ENCODE results near the gene SOBP.

SOBP gene

DNA sequence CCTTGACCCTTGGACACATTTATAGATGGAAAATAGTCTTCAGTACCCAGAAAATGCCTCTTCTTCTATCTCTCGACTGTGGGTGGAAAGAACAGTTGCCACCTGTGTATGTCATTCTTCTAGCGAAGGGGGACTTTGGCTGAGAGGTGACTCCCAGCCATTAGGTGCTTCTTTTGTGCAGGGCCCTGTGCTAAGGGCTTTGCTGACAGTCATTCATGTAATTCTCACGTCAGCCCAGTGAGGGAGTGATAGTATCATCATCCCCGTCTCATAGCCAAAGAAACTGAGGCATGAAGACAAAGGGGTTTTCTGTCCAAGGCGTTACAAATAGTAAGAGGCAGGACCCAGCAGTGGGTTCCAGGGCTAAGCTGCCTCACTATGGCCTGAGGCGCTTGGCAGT is 173.4 kb downstream of the SOBP start:
- no peak for FAIRE-seq
- no peak for DNase-seq (ENCODE audit: insufficient read length, low spot score)
- no peak for TF ChIP-seq POLR2A (IDR thresholded peaks at IDR 0.05; ENCODE audit: low read depth, low read length)

DNA sequence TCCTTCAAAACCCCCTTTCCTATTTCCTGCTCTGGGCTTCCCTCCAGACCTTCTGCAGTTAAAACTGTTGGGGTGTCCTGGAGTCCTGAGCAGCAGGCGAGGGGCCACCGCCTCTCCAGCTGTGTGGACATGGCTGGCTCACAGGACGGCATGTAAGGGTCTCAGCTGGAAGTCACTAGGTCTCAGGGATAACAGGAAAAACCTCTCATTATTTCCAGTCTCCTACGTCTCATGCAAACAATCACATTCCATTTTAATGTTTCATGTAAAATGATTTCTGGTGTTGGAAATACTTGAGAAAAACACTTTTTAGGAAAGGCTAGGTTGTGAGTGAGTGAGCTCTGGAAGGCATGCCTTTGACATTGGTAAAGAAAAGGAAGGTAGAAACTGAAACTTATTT is 175.5 kb downstream of the SOBP start:
- FAIRE-seq (no peak), DNase-seq (ENCODE audit: insufficient read length, low spot score) (no peak)
- TF ChIP-seq POLR2A (IDR thresholded peaks at IDR 0.05; ENCODE audit: low read depth, low read length) = no peak

DNA sequence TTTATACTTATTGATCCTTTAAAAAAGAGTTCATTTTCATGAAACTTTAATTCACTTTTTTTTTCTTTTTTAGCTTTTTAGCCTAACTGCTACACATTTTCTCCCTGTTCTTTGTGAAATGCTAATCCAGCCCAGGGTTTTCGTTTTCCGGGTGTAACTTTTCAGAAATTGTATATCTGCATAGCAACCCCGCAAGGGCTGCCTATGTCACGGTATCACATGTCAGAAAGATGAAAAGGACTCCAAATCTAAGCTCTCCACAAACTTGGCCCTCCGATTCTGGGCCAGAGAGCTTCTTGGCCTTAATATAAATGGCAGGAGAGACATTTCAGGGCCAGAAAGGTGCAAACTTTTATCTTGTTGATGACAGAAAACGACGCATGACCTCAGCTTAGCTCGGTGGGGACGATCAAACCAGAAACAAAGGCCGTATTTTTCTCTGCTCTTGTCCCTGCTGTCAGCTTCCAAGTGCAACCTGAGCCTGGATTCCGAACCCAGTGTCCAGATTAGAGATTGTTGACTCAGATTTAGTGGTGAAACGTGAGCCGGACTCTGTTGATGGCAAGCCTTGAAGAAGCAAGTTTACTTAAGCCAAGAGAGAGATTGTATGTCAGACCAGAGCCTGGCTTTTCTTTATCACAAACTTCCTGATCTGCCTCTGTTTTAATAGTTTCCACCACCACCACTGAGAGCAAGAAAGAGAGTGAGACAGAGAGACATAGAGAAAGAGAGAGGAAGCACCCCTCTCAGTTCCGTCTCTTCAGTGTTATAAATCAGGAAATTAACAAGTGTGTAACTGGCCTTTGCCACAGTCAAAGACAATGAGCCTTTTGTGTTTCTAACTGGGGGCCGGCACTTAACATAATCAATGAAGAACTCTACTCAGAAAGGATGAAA is 176.4 kb downstream of the SOBP start:
- TF ChIP-seq POLR2A (IDR thresholded peaks at IDR 0.05; ENCODE audit: low read depth, low read length) = no peak
- DNase-seq (ENCODE audit: insufficient read length, low spot score) = no peak
- FAIRE-seq = no peak

DNA sequence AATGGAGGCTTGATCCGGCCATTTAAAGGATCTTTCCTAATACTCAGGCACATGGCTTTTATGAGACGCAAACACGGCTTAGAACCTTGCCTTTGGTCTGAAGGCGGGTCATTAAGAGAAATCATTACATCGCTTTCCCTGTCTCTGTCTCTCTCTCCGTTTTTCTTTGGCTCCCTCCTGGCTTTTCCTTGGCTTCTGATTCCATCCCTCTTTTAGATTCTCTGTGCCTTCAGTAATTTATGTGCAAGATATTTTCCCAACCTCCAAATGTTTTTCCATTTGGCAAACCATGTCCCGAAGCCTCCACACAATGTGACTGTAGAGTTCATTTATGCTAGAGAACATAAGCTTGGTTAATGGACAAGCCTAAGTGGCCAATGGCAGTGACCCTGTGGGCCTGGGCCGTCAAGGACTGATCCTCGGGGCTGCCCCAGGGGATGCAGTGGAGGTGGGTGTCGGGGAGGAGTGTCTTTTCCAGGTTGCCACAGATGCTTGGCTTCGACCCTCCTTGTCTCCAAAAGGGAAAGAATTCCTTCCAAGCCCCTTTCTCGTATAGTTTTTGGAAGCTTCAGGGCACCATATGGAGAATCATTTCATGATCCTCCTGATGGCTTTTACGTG is 177.2 kb downstream of the SOBP start:
- DNase-seq (ENCODE audit: insufficient read length, low spot score) (no peak), FAIRE-seq (no peak)
- TF ChIP-seq POLR2A (IDR thresholded peaks at IDR 0.05; ENCODE audit: low read depth, low read length) = no peak

DNA sequence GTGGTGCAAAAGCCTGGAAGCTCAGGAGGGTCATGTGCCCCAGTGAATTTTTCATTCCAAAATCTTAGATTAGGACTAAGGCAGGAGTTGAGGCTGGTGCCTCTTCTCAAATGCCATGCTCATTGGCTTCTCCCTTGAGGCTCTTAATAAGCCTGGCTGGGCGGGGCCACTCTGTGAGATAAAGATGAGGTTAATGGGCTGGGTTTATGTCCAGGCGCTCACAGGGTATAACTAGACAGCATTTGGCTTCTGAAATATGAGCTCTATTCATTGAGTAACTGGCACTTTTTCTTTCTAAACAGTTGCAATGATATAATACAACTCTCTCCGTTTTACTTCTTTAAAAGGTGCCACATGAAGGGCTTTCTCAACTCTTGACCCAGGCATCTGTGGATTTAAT is 177.9 kb downstream of the SOBP start:
- TF ChIP-seq POLR2A (IDR thresholded peaks at IDR 0.05; ENCODE audit: low read depth, low read length) = no peak
- FAIRE-seq (no peak), DNase-seq (ENCODE audit: insufficient read length, low spot score) (no peak)

DNA sequence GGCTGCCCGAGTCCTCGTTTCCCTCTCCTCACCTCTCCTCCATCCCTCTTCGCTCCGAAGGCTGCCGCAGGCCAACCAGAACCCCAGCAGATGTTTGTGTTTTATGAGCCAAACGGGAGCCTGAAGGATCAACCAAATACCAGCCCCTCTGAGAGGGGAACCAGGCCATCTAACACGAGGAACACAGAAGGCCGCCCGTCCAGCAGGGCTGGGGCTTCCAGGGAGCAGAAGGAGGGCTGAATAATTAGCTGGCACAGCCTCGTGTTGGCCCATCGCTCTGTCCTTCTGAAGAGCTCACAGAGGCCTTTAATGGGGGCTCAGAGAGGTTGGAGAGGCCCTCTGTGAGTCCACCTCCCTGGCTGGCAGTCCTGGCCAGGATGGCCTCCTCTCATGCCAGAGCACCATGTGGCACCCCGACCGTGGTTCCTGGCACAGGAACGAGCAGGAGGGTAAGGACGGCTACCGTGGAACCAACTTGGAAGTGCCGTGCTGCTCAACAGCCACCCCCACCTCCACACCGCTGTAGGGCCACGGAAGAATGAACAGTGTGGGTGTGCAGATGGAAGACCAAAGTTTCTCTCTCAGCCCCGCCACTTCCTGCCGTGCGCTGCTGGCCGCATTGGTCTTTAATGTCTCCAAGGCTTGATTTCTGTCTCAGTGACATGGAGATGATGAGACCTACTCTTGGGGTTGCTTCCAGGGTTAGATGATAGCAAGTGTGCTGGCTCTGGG is 179.0 kb downstream of the SOBP start:
- FAIRE-seq (no peak), DNase-seq (ENCODE audit: insufficient read length, low spot score) (no peak)
- no peak for TF ChIP-seq POLR2A (IDR thresholded peaks at IDR 0.05; ENCODE audit: low read depth, low read length)

DNA sequence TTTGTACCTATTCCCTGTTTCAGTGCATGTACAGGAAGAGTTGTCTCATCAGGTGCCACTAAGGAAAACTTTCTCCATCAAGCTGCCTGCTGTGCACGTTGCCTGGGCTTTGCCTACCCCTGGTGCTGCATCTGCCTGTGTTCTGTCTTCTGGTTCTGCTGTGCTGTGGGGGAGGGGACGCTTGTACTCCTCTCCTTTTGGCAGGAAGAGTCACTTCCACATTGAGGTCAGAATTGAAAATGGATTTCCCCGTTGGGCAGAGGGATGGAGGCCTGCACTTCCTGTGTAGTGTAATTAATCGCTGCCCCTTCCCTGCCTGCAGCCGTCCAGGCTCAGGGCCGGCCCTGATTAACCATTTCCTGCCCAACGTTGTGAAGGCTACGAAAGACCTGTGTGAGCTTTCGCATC is 180.9 kb downstream of the SOBP start:
- DNase-seq (ENCODE audit: insufficient read length, low spot score) (peak; percentile 9), FAIRE-seq (no peak)
- TF ChIP-seq POLR2A (IDR thresholded peaks at IDR 0.05; ENCODE audit: low read depth, low read length) = no peak

DNA sequence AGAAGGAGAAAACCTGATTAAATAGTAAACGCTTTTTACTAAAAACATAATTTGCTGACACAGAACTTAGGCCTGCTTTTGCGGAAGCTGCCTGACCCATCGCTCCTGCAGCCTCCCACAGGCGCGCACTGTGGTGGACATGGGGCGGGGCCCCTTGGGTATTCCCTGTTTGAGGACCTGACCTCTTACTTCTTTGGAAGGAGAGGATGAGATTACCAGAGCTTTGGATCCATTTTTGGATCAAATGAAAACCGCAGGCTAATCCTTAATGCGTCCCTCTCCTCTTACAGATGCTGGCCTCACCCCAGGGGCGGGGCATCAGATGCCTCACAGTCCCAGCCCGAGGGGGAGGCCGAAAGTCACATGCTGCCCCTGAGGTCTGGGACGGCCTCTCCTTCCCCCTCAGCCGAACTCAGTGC is 183.2 kb downstream of the SOBP start:
- FAIRE-seq (no peak), DNase-seq (ENCODE audit: insufficient read length, low spot score) (no peak)
- no peak for TF ChIP-seq POLR2A (IDR thresholded peaks at IDR 0.05; ENCODE audit: low read depth, low read length)

DNA sequence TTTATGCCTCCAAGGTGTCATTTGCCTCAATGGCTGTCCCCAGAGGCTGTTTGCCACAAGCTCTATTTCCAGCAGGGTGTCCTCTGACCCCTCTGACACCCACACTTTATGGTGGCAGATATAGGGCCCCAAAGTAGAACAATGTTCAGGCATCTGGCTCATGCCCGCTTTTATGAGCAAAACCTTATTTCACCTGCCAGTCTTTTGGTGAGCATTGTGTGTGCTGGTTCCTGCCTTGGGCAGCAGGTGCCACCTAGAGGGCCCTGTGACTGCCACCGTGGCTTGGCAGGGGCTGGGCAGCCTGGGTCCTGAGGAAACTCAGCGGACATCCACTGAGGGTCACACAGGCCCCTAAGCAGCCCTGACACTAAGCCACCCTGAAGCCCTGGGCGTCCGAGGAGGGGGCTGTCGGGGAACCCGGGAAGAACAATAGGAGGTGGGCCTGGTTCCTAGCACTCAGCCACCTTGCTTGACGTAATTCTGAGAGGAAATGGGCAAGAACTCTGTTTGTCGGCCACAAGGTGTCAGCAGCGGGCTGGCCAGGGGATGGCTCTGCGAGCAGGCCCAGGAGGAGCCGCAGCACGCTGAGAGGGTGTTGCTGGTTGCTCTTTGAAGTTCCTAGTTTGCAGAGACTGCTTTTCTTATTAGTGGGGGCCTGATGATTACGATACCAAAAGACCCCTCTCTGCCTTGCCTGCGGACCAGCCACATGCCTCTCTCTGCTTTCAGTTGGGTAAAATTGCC is 185.2 kb downstream of the SOBP start:
- DNase-seq (ENCODE audit: insufficient read length, low spot score) (peak; percentile 64), FAIRE-seq (no peak)
- no peak for TF ChIP-seq POLR2A (IDR thresholded peaks at IDR 0.05; ENCODE audit: low read depth, low read length)

DNA sequence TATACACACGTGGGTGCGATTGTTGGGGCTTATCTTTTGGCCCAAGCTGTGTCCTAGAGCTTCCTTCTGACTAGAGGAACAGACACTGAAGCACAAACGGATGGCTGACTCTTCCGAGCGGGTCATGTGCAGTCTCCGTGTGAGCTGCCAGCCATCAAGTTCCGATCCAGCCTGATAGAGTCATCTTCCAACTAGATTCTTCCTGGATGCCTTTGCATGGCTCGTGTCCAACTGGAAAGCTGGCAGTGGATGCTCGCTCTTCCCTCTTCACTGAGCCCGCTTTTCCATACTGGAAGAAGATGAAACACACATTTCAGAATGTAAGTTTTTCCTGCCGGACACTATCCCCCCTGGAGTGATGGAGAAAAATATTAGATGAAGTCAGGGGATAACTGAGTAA is 186.1 kb downstream of the SOBP start:
- no peak for TF ChIP-seq POLR2A (IDR thresholded peaks at IDR 0.05; ENCODE audit: low read depth, low read length)
- DNase-seq (ENCODE audit: insufficient read length, low spot score) (no peak), FAIRE-seq (no peak)

DNA sequence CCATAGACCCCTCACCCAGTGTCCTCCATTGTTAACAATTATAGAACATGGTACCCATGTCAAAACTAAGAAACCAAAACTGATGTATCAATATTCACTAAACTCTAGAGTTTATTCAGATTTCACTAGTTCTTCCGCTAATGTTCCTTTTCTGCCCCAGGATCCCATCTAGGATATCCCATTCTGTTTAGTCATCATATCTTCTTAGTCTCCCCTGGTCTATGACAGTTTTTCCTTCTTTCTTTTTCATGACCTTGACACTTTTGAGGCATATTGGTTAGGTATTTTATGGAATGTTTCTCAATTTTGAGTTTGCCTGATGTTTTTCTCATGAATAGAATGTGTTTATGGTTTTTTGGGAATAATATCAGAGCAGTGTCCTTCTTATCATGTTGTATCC is 187.5 kb downstream of the SOBP start:
- FAIRE-seq (no peak), DNase-seq (ENCODE audit: insufficient read length, low spot score) (no peak)
- no peak for TF ChIP-seq POLR2A (IDR thresholded peaks at IDR 0.05; ENCODE audit: low read depth, low read length)

DNA sequence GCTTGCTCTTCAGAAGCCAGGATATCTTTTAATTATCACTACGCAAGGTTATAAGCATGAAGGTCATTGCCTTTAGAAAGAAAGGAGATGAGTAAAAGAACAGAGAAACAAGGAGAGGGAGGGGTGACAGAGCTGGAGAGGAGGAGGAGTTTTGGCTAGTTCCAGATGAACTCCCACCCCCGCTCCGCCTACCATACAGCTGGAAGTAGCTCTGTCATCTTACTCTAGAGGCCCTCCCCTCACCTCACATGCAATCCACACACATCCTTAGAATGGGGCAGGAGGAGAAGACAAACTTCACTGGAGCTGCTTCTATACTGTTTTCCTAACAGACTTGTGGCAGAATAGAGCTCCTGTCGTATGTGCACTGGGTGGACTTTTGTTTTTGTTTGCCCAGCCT is 189.5 kb downstream of the SOBP start:
- no peak for DNase-seq (ENCODE audit: insufficient read length, low spot score)

DNA sequence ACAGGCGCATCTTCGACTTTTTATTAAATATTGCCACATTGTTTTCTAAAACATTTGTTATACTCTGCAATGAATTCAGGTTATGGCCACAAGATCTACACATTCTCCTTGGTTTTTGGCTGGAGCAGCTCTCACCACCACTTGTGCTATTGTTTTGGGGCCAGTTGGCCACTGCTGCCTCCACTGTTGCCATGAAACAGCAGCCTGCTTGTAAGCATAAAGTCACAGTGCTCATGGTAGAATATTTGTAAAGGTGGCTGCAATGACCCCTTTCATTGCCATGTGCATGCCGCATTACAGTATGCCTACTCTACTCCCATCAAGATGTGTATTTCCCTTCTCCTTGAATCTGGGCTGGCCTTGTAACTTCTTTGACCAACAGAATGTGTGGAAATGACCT is 192.8 kb downstream of the SOBP start:
- TF ChIP-seq POLR2A (IDR thresholded peaks at IDR 0.05; ENCODE audit: low read depth, low read length) = no peak
- DNase-seq (ENCODE audit: insufficient read length, low spot score) (no peak), FAIRE-seq (no peak)

More for the DNA sequence above, 189.5 kb downstream of the SOBP start:
- no peak for TF ChIP-seq POLR2A (IDR thresholded peaks at IDR 0.05; ENCODE audit: low read depth, low read length)
- FAIRE-seq = no peak

DNA sequence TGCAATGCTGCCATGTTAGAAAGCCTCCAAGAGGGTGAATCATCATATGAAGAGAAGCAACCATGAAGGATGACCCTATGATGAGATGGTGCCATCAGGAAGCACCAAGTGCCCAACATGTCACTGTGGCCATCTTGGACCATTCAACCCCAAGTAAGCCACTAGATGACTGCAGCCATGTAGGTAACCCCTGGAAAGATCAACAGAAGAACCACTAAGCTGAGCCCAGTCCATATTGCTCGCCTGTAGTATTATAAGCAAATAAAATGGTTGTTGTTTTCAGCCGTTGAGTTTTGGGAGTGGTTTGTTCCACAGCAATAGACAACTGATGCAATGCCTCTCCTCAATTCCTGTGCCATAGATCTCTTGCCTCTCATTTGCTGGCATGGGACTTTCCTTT is 193.3 kb downstream of the SOBP start:
- TF ChIP-seq POLR2A (IDR thresholded peaks at IDR 0.05; ENCODE audit: low read depth, low read length) = no peak
- DNase-seq (ENCODE audit: insufficient read length, low spot score) = no peak
- FAIRE-seq = no peak

Data from H54 (cell line).